ENCODE results near the gene S100A10.
A peak's percentile ranks its signal among the peaks of the same experiment; 100 is the strongest.

S100A10 gene

GRCh38 chr1:151993734-151994496, at the start of gene S100A10:
TSS of gene S100A10 (minus strand) at chr1:151993859. CDS start at chr1:151986230, 7,629 bp downstream.
- ATAC-seq (replicated peaks) = peak; percentile 70 to 71
- Mint-ChIP-seq H3K27me3 (peaks cover 0 to 9% of the 10 kb centered on the region in 2 donors), H3K4me3 (peak within 1 kb of the TSS; percentile 95 to 96), H3K27ac (peak within 1 kb of the TSS; percentile 96), H3K4me1 (peaks cover 13 to 36% of the 10 kb centered on the region in 2 donors), H3K9me3 (no peaks in the 10 kb centered on the region), H3K36me3 (no peaks in the 10 kb centered on the region)
- peak; percentile 42 for DNase-seq

- Mint-ChIP-seq H3K36me3 (no peaks in the 10 kb centered on the region), H3K4me3 (no peak overlapping the region), H3K27ac (no peak overlapping the region), H3K9me3 (no peaks in the 10 kb centered on the region), H3K4me1 (peaks cover 5 to 8% of the 10 kb centered on the region in 2 donors), H3K27me3 (peaks cover 5 to 6% of the 10 kb centered on the region in 2 donors)
- DNase-seq = no peak
- no peak for ATAC-seq (replicated peaks)
These were observed 48.4 kb upstream of the S100A10 start for GRCh38 chr1:152042030-152042429.

GRCh38 chr1:152039886-152040285, 46.2 kb upstream of the S100A10 start:
- no peaks in the 10 kb centered on the region for H3K9me3 Mint-ChIP-seq
- peaks cover 11 to 29% of the 10 kb centered on the region in 2 donors for H3K4me1 Mint-ChIP-seq
- no peak overlapping the region for H3K4me3 Mint-ChIP-seq
- H3K36me3 Mint-ChIP-seq = peaks cover 0 to 2% of the 10 kb centered on the region in 2 donors
- no peak for DNase-seq
- H3K27ac Mint-ChIP-seq = no peak overlapping the region
- peaks cover 2 to 4% of the 10 kb centered on the region in 2 donors for H3K27me3 Mint-ChIP-seq
- ATAC-seq (replicated peaks) = no peak

- Mint-ChIP-seq H3K4me3 (no peak overlapping the region), H3K27me3 (no peaks in the 10 kb centered on the region), H3K27ac (no peak overlapping the region), H3K9me3 (no peaks in the 10 kb centered on the region), H3K36me3 (peaks cover 0 to 2% of the 10 kb centered on the region in 2 donors), H3K4me1 (peaks cover 16 to 33% of the 10 kb centered on the region in 2 donors)
- no peak for DNase-seq
- no peak for ATAC-seq (replicated peaks)
These were observed 45.8 kb upstream of the S100A10 start for GRCh38 chr1:152039461-152039860.

GRCh38 chr1:152038871-152039270, 45.2 kb upstream of the S100A10 start:
- no peak for DNase-seq
- no peak for ATAC-seq (replicated peaks)
- Mint-ChIP-seq H3K27ac (no peak overlapping the region), H3K36me3 (peaks cover 0 to 2% of the 10 kb centered on the region in 2 donors), H3K9me3 (no peaks in the 10 kb centered on the region), H3K27me3 (no peaks in the 10 kb centered on the region), H3K4me1 (peaks cover 16 to 35% of the 10 kb centered on the region in 2 donors), H3K4me3 (no peak overlapping the region)

- Mint-ChIP-seq H3K9me3 (no peaks in the 10 kb centered on the region), H3K27ac (peak within 1 kb of the TSS; percentile 96), H3K4me1 (peaks cover 16 to 35% of the 10 kb centered on the region in 2 donors), H3K4me3 (peak within 1 kb of the TSS; percentile 82 to 92), H3K27me3 (no peaks in the 10 kb centered on the region), H3K36me3 (peaks cover 8 to 10% of the 10 kb centered on the region in 2 donors)
- peak; percentile 75 for ATAC-seq (replicated peaks)
- DNase-seq = peak; percentile 46
These were observed 42.9 kb upstream of the S100A10 start, which contains the start of gene S100A11 for GRCh38 chr1:152036267-152037216. TSS of gene S100A11 (minus strand) at chr1:152037004. CDS start at chr1:152036915, 89 bp downstream.

GRCh38 chr1:152035539-152036266, 42.0 kb upstream of the S100A10 start:
- DNase-seq = no peak
- no peaks in the 10 kb centered on the region for H3K27me3 Mint-ChIP-seq
- no peak for ATAC-seq (replicated peaks)
- no peaks in the 10 kb centered on the region for H3K9me3 Mint-ChIP-seq
- H3K4me1 Mint-ChIP-seq = peaks cover 16 to 35% of the 10 kb centered on the region in 2 donors
- H3K27ac Mint-ChIP-seq = peak overlapping the region; percentile 96
- H3K4me3 Mint-ChIP-seq = peak overlapping the region; percentile 82 to 92
- H3K36me3 Mint-ChIP-seq = peaks cover 9 to 13% of the 10 kb centered on the region in 2 donors

GRCh38 chr1:152034654-152035538, 41.2 kb upstream of the S100A10 start:
- peak overlapping the region; percentile 76 for H3K27ac Mint-ChIP-seq
- ATAC-seq (replicated peaks) (peak; percentile 42 to 49), DNase-seq (peak; percentile 34)
- peak overlapping the region; percentile 82 to 92 for H3K4me3 Mint-ChIP-seq
- peaks cover 16 to 35% of the 10 kb centered on the region in 2 donors for H3K4me1 Mint-ChIP-seq
- H3K27me3 Mint-ChIP-seq = no peaks in the 10 kb centered on the region
- H3K36me3 Mint-ChIP-seq = peaks cover 13 to 18% of the 10 kb centered on the region in 2 donors
- H3K9me3 Mint-ChIP-seq = no peaks in the 10 kb centered on the region

- no peaks in the 10 kb centered on the region for H3K9me3 Mint-ChIP-seq
- peak overlapping the region; percentile 82 to 92 for H3K4me3 Mint-ChIP-seq
- H3K27ac Mint-ChIP-seq = no peak overlapping the region
- H3K36me3 Mint-ChIP-seq = peaks cover 13 to 19% of the 10 kb centered on the region in 2 donors
- DNase-seq (no peak), ATAC-seq (replicated peaks) (peak in 1 of 2 donors; percentile 3)
- H3K27me3 Mint-ChIP-seq = no peaks in the 10 kb centered on the region
- H3K4me1 Mint-ChIP-seq = peaks cover 16 to 35% of the 10 kb centered on the region in 2 donors
These were observed 40.6 kb upstream of the S100A10 start for GRCh38 chr1:152034324-152034653.

- DNase-seq (no peak), ATAC-seq (replicated peaks) (no peak)
- Mint-ChIP-seq H3K27ac (no peak overlapping the region), H3K9me3 (no peaks in the 10 kb centered on the region), H3K4me1 (peaks cover 4 to 6% of the 10 kb centered on the region in 2 donors), H3K36me3 (peaks cover 11 to 23% of the 10 kb centered on the region in 2 donors), H3K4me3 (no peak overlapping the region), H3K27me3 (peaks cover 0 to 3% of the 10 kb centered on the region in 2 donors)
These were observed 36.2 kb upstream of the S100A10 start for GRCh38 chr1:152029929-152030211.

- no peak overlapping the region for H3K4me3 Mint-ChIP-seq
- no peak for ATAC-seq (replicated peaks)
- peaks cover 0 to 3% of the 10 kb centered on the region in 2 donors for H3K27me3 Mint-ChIP-seq
- H3K27ac Mint-ChIP-seq = no peak overlapping the region
- H3K36me3 Mint-ChIP-seq = peaks cover 11 to 23% of the 10 kb centered on the region in 2 donors
- DNase-seq = no peak
- no peaks in the 10 kb centered on the region for H3K9me3 Mint-ChIP-seq
- H3K4me1 Mint-ChIP-seq = peaks cover 0 to under 1% of the 10 kb centered on the region in 2 donors
These were observed 35.7 kb upstream of the S100A10 start for GRCh38 chr1:152029144-152029928.

- H3K27me3 Mint-ChIP-seq = peaks cover 15 to 17% of the 10 kb centered on the region in 2 donors
- DNase-seq (no peak), ATAC-seq (replicated peaks) (no peak)
- no peaks in the 10 kb centered on the region for H3K9me3 Mint-ChIP-seq
- H3K27ac Mint-ChIP-seq = no peak overlapping the region
- H3K36me3 Mint-ChIP-seq = peaks cover 8 to 15% of the 10 kb centered on the region in 2 donors
- no peaks in the 10 kb centered on the region for H3K4me1 Mint-ChIP-seq
- H3K4me3 Mint-ChIP-seq = no peak overlapping the region
These were observed 33.2 kb upstream of the S100A10 start for GRCh38 chr1:152026895-152027294.

Data from stimulated activated naive B cell treated with anti-CD40 and anti-IgM and Interleukin-4, amounts not matched to agents 10 μg/mL and 1 μg/mL and 100 μg/mL, for 72 hours (primary cell).